Endothelial cell of umbilical vein (primary cell): Measurements from ENCODE around the gene KRT32. TPM values are rescaled to one million over a fixed set of nuclear protein-coding genes. Genes with fewer than 3 reads are reported as not detected.

Experiments
- BruUV-seq: library from RNA; stranded (reverse); fragments of 400-500 nt; replicated peaks from 2 replicates; lab custom pipeline; 2021; lab: Mats Ljungman, UMichigan
- CTCF ChIA-PET: fragments of 300-600, 350-600 bp; sonication (Branson Sonifier 250); formaldehyde crosslinking; loops from one replicate; lab custom pipeline; 2021; ENCODE audit warnings: antibody characterized with exemption, inconsistent platforms; lab: Charles Lee
- POLR2A ChIA-PET: fragments of 300-600, 350-600 bp; sonication (Branson Sonifier 250); formaldehyde crosslinking; loops from one replicate; lab custom pipeline; 2021; ENCODE audit warnings: antibody characterized with exemption, inconsistent platforms; lab: Charles Lee
- DNase-seq: peaks from one replicate; pipeline ENCODE4 v3.0.0-alpha.2; 2011; ENCODE audit warnings: low read depth, low spot score
- FAIRE-seq: peaks from 2 replicates; lab custom pipeline; 2011; peaks lifted over from hg19 to GRCh38; lab: Jason Lieb, UNC
- H2AFZ ChIP-seq: 2 replicates; pipeline ENCODE4 v1.6.0; 2012; ENCODE audit warnings: low read depth, low read length, control low read depth, inconsistent platforms
- H3K27ac ChIP-seq: 2 replicates; pipeline ENCODE4 v1.5.1; 2011; ENCODE audit warnings: low read depth, mild to moderate bottlenecking, control low read depth, low read length, moderate library complexity; ENCODE audit not compliant: insufficient read depth
- H3K27me3 ChIP-seq, 2 experiments: 2 replicates each; pipeline versions ENCODE4 v1.6.0 to v1.6.1; 2011; ENCODE audit warnings: low read length in 2 of 2, mixed read lengths in 1 of 2; ENCODE audit not compliant: control insufficient read depth in 2 of 2, insufficient read depth in 2 of 2
- H3K36me3 ChIP-seq, 2 experiments: 2 replicates in 1 of 2; 3 replicates in 1 of 2; pipeline ENCODE4 v1.5.1; 2011; ENCODE audit warnings: low read length in 2 of 2, mild to moderate bottlenecking in 1 of 2, moderate library complexity in 1 of 2; ENCODE audit not compliant: control insufficient read depth in 2 of 2, insufficient read depth in 2 of 2; ENCODE audit errors: extremely low read depth in 1 of 2
- H3K4me1 ChIP-seq: 3 replicates; pipeline ENCODE4 v1.5.1; 2011; ENCODE audit warnings: mild to moderate bottlenecking, low read length; ENCODE audit not compliant: control insufficient read depth, insufficient read depth; ENCODE audit errors: extremely low read depth
- H3K4me2 ChIP-seq: 2 replicates; pipeline ENCODE4 v1.6.1; 2011; ENCODE audit warnings: low read length, control low read depth, mixed read lengths; ENCODE audit not compliant: insufficient read depth
- H3K4me3 ChIP-seq, 3 experiments: fragments of 200-600 bp in 1 of 3; sonication (generic), shearing (Covaris generic) in 1 of 3; replicated peaks in 1 of 3; 2 replicates each; pipeline ENCODE4 v1.5.1; 2011 to 2016; ENCODE audit warnings: control low read depth in 3 of 3, low read length in 3 of 3, mild to moderate bottlenecking in 2 of 3, inconsistent platforms in 1 of 3, low read depth in 1 of 3, moderate library complexity in 1 of 3; ENCODE audit not compliant: insufficient read depth in 1 of 3
- H3K79me2 ChIP-seq: 2 replicates; pipeline ENCODE4 v1.6.0; 2012; ENCODE audit warnings: low read length, inconsistent platforms; ENCODE audit not compliant: control insufficient read depth, insufficient read depth
- H3K9ac ChIP-seq: replicated peaks from 2 replicates; pipeline ENCODE3; 2011; ENCODE audit warnings: low read length, control low read depth; ENCODE audit not compliant: insufficient read depth; ENCODE audit errors: extremely low read depth
- H3K9me1 ChIP-seq: replicated peaks from 3 replicates; pipeline ENCODE4 v1.6.0; 2011; ENCODE audit warnings: mild to moderate bottlenecking, low read length; ENCODE audit not compliant: control insufficient read depth, insufficient read depth; ENCODE audit errors: extremely low read depth
- H3K9me3 ChIP-seq: replicated peaks from 2 replicates; pipeline ENCODE4 v1.5.1; 2012; ENCODE audit warnings: low read length, inconsistent platforms; ENCODE audit not compliant: control insufficient read depth, insufficient read depth
- H4K20me1 ChIP-seq: replicated peaks from 2 replicates; pipeline ENCODE3; 2011; ENCODE audit warnings: mild to moderate bottlenecking, low read length; ENCODE audit not compliant: control insufficient read depth, insufficient read depth; ENCODE audit errors: extremely low read depth
- EZH2 ChIP-seq: IDR thresholded peaks from 2 replicates; pipeline ENCODE4 v1.6.1; 2012; ENCODE audit warnings: borderline replicate concordance, low read depth, mild to moderate bottlenecking, moderate library complexity, low read length, inconsistent platforms; ENCODE audit not compliant: severe bottlenecking
- FOS ChIP-seq: IDR thresholded peaks from 2 replicates; pipeline ENCODE4 v1.6.1; 2011; ENCODE audit warnings: mild to moderate bottlenecking, low read length, moderate library complexity, borderline replicate concordance; ENCODE audit not compliant: insufficient read depth
- GATA2 ChIP-seq: IDR thresholded peaks from 2 replicates; pipeline ENCODE4 v1.7.0; 2011; ENCODE audit warnings: low read depth, mild to moderate bottlenecking, moderate library complexity, mixed read lengths, low read length; ENCODE audit not compliant: insufficient read length, insufficient read depth
- JUN ChIP-seq: IDR thresholded peaks from 2 replicates; pipeline ENCODE4 v1.6.1; 2011; ENCODE audit warnings: borderline replicate concordance, low read depth; ENCODE audit not compliant: insufficient read length, insufficient read depth
- MAX ChIP-seq: IDR thresholded peaks from 2 replicates; pipeline ENCODE4 v1.6.1; 2011; ENCODE audit not compliant: insufficient read depth, insufficient read length
- MYC ChIP-seq: IDR thresholded peaks from one replicate; pipeline ENCODE4 v1.6.1; 2011; ENCODE audit warnings: mild to moderate bottlenecking, low read depth, low read length
- POLR2A ChIP-seq: IDR thresholded peaks from 2 replicates; pipeline ENCODE4 v1.6.1; 2012; ENCODE audit warnings: low read depth, mild to moderate bottlenecking, control low read depth, low read length
- POLR2AphosphoS5 ChIP-seq: IDR thresholded peaks from 2 replicates; pipeline ENCODE4 v1.6.1; 2012; ENCODE audit warnings: low read depth, mild to moderate bottlenecking, control low read depth, low read length, moderate library complexity; ENCODE audit not compliant: insufficient read depth
- dilution Hi-C: fragments of 300-500 bp; cut with MboI; formaldehyde crosslinking; loops from one replicate; pipeline ENCODE4 v1.15.0; 2019; ENCODE audit warnings: low sequenced_read_pairs; ENCODE audit not compliant: extremely low pct_ligation_motif_present
- intact Hi-C: fragments of 100-400 bp; cut with micrococcal nuclease; formaldehyde crosslinking; loops from one replicate; pipeline ENCODE4 v1.10.0; 2022
- polyA plus RNA-seq, 4 experiments: library from polyadenylated mRNA; depleted of rRNA in 3 of 4; stranded (reverse) in 3 of 4; unstranded in 1 of 4; fragments of >200 nt; gene quantifications; 2 replicates each; pipeline versions ENCODE4 v1.2.1 to v1.2.3, GENCODE V29; 2011 to 2012; ENCODE audit warnings: missing spikeins in 1 of 4
- total RNA-seq: library from RNA; stranded (reverse); gene quantifications from 2 replicates; pipeline ENCODE4 v1.2.3, GENCODE V29; 2021
- TF ChIP-seq, protein P1 (sequence below), 2 donors: IDR thresholded peaks; 1 replicate in 1 of 2; 2 replicates in 1 of 2; pipeline ENCODE4 v1.5.1; 2011; ENCODE audit warnings: low read length in 2 of 2, mild to moderate bottlenecking in 2 of 2, moderate library complexity in 2 of 2, control low read depth in 1 of 2, inconsistent platforms in 1 of 2, low read depth in 1 of 2; ENCODE audit not compliant: insufficient read depth in 1 of 2; ENCODE audit errors: extremely low read depth in 1 of 2

KRT32 gene
- total and polyA plus RNA-seq, 2 donors (not counting 3 experiments of a cell fraction or from before 2014, with no cell fraction given), result not detected

GRCh38 chr17:41480581-41480980 lies 13.4 kb upstream of the KRT32 start:
- Histone ChIP-seq H4K20me1 (no peaks in the 10 kb centered on the region), H3K4me2 (no peak overlapping the region), H3K9ac (no peak overlapping the region), H3K4me3 (no peak overlapping the region), H3K9me1 (no peaks in the 10 kb centered on the region), H3K9me3 (no peaks in the 10 kb centered on the region), H3K36me3 (no peaks in the 10 kb centered on the region), H3K4me1 (no peaks in the 10 kb centered on the region), H3K27ac (no peak overlapping the region), H3K27me3 (no peaks in the 10 kb centered on the region), H3K79me2 (no peaks in the 10 kb centered on the region), H2AFZ (no peak overlapping the region)
- BruUV-seq, result no TSS peak
- intact Hi-C loops, result no loop called here
- DNase-seq (no peak), FAIRE-seq (no peak)
- dilution Hi-C loops, result no loop called here
- no peak for TF ChIP-seq POLR2A
- no peak for TF ChIP-seq JUN
- TF ChIP-seq POLR2AphosphoS5, result no peak
- TF ChIP-seq, protein P1, sequence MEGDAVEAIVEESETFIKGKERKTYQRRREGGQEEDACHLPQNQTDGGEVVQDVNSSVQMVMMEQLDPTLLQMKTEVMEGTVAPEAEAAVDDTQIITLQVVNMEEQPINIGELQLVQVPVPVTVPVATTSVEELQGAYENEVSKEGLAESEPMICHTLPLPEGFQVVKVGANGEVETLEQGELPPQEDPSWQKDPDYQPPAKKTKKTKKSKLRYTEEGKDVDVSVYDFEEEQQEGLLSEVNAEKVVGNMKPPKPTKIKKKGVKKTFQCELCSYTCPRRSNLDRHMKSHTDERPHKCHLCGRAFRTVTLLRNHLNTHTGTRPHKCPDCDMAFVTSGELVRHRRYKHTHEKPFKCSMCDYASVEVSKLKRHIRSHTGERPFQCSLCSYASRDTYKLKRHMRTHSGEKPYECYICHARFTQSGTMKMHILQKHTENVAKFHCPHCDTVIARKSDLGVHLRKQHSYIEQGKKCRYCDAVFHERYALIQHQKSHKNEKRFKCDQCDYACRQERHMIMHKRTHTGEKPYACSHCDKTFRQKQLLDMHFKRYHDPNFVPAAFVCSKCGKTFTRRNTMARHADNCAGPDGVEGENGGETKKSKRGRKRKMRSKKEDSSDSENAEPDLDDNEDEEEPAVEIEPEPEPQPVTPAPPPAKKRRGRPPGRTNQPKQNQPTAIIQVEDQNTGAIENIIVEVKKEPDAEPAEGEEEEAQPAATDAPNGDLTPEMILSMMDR (IDR thresholded peaks at IDR 0.05; ENCODE audit: extremely low read depth in 1 of 2, insufficient read depth in 1 of 2, low read depth in 1 of 2, low read length in 2 of 2), result no peak
- no peak for TF ChIP-seq FOS
- TF ChIP-seq MAX, result no peak
- TF ChIP-seq EZH2, result no peak
- no peak for TF ChIP-seq MYC
- TF ChIP-seq GATA2, result no peak
- POLR2A ChIA-PET, result no interaction called here
- CTCF ChIA-PET, result interaction anchor here (22.3 kb wide), 1 partner anchor 70 kb away, joined by 350 read pairs; no protein-coding TSS in a partner anchor
